ENCODE measurements around the gene PITRM1.

PITRM1 gene

DNA sequence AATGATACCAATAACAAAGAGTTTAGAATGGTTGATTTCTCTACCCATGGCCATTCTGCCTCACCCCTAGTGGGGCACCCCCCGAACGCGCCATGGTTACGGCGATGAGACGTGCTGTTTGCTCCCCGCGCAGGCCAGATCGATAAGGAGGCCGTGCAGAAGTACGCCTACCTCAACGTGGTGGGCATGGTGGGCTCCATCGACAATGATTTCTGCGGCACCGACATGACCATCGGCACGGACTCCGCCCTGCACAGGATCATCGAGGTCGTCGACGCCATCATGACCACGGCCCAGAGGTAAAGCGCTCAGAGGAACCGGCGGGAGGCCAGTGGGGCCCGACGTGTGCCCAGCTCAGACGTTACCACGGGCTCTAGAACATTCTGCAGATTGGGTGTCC, 68.9 kb downstream of the PITRM1 start:
- no peak for TF ChIP-seq POLR2A (IDR thresholded peaks at IDR 0.05; ENCODE audit: low read depth, low read length)
- no peak for TF ChIP-seq POLR2AphosphoS5 (IDR thresholded peaks at IDR 0.05; ENCODE audit: low read depth, low read length)
- TF ChIP-seq TAF1 (IDR thresholded peaks at IDR 0.05; ENCODE audit: borderline replicate concordance, low read depth, low read length), result no peak
- no peak for DNase-seq (ENCODE audit: insufficient read length)
- no peak for FAIRE-seq

DNA sequence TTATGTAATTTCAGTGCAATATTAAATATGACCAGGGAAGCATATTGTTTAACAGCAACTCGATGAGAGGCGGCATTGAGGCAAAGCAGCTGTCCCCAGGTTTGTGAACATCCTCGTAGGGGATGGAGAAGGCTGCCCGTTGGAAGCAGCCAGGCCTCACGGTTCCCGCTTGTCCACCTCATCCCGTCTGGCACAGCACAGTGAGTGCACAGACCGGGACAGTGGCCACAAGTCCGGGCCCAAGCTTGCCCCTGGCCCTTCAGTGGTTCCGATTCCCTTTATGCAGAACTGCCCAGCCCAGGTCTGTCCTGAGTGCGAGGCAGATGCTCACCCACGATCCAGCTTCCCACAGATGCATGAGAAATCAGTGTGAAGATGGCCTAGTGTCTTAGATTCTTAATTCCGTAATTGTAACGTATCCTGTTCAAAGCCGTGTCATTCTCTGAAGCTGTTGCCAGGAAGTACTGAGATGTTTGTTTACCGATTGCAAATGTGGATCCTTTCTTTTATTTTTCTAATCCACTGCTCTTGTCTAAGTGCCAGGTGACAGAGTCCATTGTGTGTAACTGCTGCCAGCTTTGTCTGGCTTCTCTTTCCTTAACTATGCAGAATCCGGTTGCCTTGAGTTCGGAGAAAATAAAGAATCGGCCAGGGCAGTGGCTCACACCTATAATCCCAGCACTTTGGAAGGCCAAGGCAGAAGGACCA, 69.7 kb downstream of the PITRM1 start:
- FAIRE-seq (no peak), DNase-seq (ENCODE audit: insufficient read length) (no peak)

DNA sequence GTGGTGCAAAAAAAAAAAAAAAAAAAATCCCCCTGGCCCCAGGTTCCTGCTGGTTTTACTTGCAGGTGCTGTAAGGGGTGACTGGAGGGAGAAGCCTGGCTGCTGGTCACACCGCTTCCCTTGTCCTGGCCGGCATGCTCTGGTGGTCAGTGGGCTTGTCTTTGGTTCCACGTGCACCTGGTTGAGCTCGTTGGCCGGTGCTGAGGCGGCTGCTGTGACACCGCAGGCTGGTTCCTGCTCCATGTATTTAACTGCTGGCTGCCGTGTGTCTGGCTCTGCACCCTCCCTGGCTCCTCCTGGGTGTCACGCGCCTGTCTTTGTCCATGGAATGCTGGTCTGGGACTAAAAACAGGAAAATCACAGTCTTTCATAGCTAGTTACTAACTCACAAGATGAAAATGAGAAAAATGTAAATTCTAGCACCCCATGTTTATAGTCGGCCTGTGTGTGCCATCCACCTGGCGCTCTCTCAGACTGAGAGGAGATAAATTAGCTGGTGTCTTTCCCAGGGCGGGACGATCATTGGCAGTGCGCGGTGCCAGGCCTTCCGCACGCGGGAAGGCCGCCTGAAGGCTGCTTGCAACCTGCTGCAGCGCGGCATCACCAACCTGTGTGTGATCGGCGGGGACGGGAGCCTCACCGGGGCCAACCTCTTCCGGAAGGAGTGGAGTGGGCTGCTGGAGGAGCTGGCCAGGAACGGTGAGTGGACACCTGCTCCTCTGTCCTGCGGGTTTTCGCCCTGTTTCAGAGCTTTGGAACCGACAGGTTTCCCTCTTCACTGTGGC, 71.5 kb downstream of the PITRM1 start:
- TF ChIP-seq POLR2AphosphoS5 (IDR thresholded peaks at IDR 0.05; ENCODE audit: low read depth, low read length), result no peak
- FAIRE-seq, result no peak
- no peak for DNase-seq (ENCODE audit: insufficient read length)

More for the DNA sequence above, 69.7 kb downstream of the PITRM1 start:
- TF ChIP-seq POLR2A (IDR thresholded peaks at IDR 0.05; ENCODE audit: low read depth, low read length) (no peak), POLR2AphosphoS5 (IDR thresholded peaks at IDR 0.05; ENCODE audit: low read depth, low read length) (no peak), TAF1 (IDR thresholded peaks at IDR 0.05; ENCODE audit: borderline replicate concordance, low read depth, low read length) (no peak)

DNA sequence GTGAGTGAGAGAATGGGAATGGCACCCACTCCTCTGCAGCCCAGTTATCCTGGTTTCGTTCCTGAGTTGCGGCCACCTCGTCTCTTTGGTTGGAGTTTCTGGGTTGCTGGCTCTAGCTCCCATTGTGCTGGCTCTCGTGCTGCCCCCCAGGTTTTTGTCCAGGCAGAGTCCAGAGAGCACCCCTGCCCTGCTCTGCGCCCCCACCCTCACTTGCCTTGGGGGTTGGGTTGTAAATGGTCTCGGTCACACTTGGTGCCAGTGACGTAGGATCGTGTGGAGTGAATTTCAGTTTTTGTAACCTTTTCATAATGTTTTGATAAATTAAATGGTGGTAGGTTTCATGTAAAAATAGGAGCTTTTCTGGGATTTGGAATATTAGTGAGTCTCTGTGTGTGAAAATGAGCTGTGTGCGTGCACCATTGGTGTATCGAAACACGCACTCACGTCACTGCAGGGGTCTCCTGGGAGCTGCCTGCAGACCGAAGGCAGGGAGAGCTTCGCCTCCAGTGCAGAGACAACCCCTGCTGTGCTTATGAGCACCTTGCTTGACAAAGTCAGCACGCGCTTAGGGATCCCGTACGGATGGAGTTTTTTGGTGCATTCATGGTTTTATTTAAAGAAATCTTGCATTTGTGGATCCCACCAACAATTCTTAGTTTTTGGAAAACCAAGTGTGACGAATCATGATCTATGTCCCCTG, 72.3 kb downstream of the PITRM1 start:
- no peak for FAIRE-seq
- DNase-seq (ENCODE audit: insufficient read length), result no peak
- TF ChIP-seq POLR2A (IDR thresholded peaks at IDR 0.05; ENCODE audit: low read depth, low read length) (no peak), POLR2AphosphoS5 (IDR thresholded peaks at IDR 0.05; ENCODE audit: low read depth, low read length) (no peak), TAF1 (IDR thresholded peaks at IDR 0.05; ENCODE audit: borderline replicate concordance, low read depth, low read length) (no peak)

DNA sequence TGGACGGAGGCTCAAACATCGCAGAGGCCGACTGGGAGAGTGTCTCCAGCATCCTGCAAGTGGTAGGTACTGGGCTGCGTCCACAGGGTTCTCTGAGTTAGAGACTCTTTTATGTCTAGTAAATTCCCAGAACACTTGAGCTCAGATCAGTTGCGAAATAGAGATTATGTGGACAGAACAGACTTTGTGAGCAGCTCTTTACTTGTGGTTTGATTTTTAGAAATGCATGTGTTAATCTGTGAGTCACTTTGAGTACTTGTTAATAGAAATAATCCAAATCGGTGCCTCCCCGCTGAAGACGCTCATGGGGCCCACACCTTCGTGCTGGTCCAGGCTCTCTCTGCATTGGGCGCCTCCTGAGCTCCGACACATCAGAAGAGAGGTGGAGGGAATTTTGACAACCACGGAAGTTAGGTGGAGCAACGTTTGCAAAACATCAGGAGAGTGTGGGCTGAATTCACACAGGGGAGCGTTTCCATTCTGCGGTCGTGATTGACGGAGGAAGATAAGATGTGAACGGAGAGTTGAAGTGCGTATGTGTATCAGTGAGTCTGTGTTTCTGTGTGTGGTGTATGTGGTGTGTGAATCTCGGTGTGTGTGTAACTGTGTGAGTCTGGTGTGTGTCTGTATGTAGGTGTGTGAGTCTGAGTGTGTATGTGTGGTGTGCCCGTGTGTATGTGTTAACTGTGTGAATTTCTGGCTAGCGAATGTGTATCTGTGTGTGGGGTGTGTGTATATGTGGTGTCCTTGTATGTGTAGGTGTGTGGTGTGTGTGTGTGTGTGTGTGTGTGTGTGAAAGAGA, 73.1 kb downstream of the PITRM1 start:
- DNase-seq (ENCODE audit: insufficient read length), result no peak
- no peak for FAIRE-seq
- TF ChIP-seq TAF1 (IDR thresholded peaks at IDR 0.05; ENCODE audit: borderline replicate concordance, low read depth, low read length) (no peak), POLR2AphosphoS5 (IDR thresholded peaks at IDR 0.05; ENCODE audit: low read depth, low read length) (no peak), POLR2A (IDR thresholded peaks at IDR 0.05; ENCODE audit: low read depth, low read length) (no peak)

DNA sequence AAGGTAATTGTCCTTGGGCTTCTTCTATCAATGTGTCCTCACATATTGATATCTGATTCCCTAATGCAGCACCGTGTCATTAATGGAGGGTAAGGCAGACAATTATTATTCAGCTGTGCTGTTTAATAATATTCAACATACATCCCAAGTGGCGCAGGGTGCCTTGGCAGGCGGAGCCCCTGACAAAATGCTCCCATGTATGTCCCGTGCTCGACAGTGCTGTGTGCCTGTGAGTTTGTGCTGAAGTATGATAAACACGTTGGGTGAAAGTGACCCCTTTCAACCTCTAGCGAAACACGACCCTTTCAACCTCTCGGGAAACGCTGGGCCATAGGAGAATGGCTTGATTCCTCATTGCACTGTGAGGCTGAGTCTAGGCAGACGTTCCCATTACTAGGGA, 73.9 kb downstream of the PITRM1 start:
- TF ChIP-seq POLR2A (IDR thresholded peaks at IDR 0.05; ENCODE audit: low read depth, low read length) (no peak), POLR2AphosphoS5 (IDR thresholded peaks at IDR 0.05; ENCODE audit: low read depth, low read length) (no peak), TAF1 (IDR thresholded peaks at IDR 0.05; ENCODE audit: borderline replicate concordance, low read depth, low read length) (no peak)
- DNase-seq (ENCODE audit: insufficient read length) (no peak), FAIRE-seq (no peak)

DNA sequence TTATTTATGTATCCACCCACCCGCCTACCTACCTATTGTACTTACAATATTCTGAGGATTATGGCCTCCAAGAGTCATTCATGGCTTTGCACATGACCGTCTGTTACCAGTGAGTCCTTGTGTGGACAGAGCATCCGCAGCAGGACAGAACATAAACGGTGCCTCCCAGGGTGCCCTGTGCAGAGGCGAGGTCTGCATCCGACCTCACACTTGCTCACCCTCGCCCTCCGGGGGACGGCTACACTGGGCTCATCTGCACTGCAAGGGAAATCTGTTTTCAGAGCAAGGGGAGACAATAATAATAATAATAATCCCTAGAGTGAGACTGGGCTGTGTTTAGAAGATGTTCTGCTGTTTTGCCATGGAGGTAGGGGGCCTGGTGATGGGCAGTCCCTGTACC, 75.4 kb downstream of the PITRM1 start:
- DNase-seq (ENCODE audit: insufficient read length), result no peak
- no peak for FAIRE-seq
- TF ChIP-seq TAF1 (IDR thresholded peaks at IDR 0.05; ENCODE audit: borderline replicate concordance, low read depth, low read length) (no peak), POLR2A (IDR thresholded peaks at IDR 0.05; ENCODE audit: low read depth, low read length) (no peak), POLR2AphosphoS5 (IDR thresholded peaks at IDR 0.05; ENCODE audit: low read depth, low read length) (no peak)

DNA sequence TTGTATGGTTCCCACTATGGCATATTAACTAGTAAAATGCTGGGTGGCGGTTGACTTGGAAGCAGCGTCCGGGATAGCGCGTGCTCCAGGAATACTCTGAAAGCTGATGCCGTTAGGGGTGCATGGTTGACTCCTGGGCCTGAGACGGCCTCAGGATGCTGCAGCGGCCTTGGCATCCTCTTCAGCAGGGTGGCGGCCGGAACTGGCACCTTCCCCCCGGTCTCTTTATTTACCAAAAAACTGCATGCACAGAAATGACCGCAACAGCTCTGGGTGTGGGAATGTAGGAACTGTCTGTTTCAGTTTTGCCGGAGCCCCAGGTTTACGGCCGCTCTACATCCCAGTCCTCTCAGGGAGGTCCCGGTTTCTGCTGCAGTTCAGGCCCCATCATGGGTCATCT, 76.4 kb downstream of the PITRM1 start:
- DNase-seq (ENCODE audit: insufficient read length) (no peak), FAIRE-seq (no peak)
- TF ChIP-seq POLR2AphosphoS5 (IDR thresholded peaks at IDR 0.05; ENCODE audit: low read depth, low read length), result no peak
- no peak for TF ChIP-seq TAF1 (IDR thresholded peaks at IDR 0.05; ENCODE audit: borderline replicate concordance, low read depth, low read length)
- no peak for TF ChIP-seq POLR2A (IDR thresholded peaks at IDR 0.05; ENCODE audit: low read depth, low read length)

DNA sequence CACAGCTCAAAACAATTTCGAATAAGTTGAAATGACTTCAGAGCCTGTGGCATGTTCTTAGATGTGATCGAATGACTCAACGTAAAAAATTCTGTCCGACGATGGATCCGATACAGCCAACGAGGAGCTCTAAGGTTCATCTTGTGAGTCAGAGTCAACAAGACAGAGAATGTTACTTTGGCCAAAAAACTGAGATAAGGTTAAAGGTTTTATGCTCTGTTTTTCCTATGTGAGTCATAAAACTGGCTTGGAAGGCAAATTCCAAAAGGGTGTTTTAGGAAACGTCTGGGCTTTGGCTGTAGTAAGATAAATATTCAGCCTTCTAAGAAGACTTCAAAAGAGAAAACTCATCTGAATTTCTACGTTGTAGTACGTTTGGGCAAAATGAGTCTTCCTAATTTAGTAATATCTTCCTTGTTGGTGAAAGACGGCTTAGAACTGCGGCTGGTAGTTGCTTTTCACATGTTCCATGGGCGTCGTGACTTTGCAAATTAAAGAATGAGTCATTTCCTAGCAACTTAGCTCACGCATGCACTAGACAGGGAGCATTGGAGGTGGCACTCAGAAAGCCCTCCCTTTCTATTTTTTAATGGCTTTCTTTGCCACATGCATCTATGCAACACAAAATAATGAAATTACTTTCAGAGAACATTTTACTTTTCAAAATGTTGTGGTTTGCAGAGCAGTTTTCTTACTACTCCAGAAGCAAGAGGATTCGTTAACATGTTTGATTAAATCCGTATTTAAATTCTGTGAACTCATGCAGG, 77.0 kb downstream of the PITRM1 start:
- TF ChIP-seq POLR2A (IDR thresholded peaks at IDR 0.05; ENCODE audit: low read depth, low read length), result no peak; the same call in 1 of the 2 replicates
- DNase-seq (ENCODE audit: insufficient read length) (peak; percentile 41), FAIRE-seq (no peak)

DNA sequence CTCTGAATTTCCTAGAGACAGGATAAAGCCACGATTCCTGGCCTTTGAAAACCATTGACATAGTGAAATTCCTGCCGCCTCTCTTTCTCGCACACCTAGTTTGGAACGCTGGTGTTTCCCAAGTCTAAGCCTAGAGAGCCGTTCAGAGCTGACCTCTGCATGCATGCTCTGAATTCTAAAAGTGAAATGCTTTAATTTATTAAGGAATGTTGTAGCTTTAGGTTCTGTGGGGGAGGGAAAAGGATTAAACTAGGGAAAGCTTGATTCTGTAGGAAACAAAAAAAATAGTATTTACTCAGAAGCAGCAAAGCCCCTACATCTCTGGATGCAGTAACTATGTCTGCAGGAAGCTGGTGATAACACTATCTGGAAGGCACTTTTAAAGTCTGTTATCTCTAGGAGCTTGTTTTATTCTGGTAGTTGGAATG, 78.0 kb downstream of the PITRM1 start:
- DNase-seq (ENCODE audit: insufficient read length) (no peak), FAIRE-seq (no peak)
- TF ChIP-seq TAF1 (IDR thresholded peaks at IDR 0.05; ENCODE audit: borderline replicate concordance, low read depth, low read length), result no peak
- no peak for TF ChIP-seq POLR2A (IDR thresholded peaks at IDR 0.05; ENCODE audit: low read depth, low read length)
- no peak for TF ChIP-seq POLR2AphosphoS5 (IDR thresholded peaks at IDR 0.05; ENCODE audit: low read depth, low read length)
